ENCODE measurements around the gene INHBE. TPM values are rescaled to one million over a fixed set of nuclear protein-coding genes. Genes with fewer than 3 reads are reported as not detected.
"Not testable (repeated sequence)": the region's sequence is repeated elsewhere in the genome, so short reads cannot be mapped to it uniquely, and the experiment has no call there.

Gene INHBE, protein sequence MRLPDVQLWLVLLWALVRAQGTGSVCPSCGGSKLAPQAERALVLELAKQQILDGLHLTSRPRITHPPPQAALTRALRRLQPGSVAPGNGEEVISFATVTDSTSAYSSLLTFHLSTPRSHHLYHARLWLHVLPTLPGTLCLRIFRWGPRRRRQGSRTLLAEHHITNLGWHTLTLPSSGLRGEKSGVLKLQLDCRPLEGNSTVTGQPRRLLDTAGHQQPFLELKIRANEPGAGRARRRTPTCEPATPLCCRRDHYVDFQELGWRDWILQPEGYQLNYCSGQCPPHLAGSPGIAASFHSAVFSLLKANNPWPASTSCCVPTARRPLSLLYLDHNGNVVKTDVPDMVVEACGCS
- 1 to 10 TPM in 2 of 4 donors, not detected in 2; 1.5 to 2.2 TPM for total RNA-seq

DNA sequence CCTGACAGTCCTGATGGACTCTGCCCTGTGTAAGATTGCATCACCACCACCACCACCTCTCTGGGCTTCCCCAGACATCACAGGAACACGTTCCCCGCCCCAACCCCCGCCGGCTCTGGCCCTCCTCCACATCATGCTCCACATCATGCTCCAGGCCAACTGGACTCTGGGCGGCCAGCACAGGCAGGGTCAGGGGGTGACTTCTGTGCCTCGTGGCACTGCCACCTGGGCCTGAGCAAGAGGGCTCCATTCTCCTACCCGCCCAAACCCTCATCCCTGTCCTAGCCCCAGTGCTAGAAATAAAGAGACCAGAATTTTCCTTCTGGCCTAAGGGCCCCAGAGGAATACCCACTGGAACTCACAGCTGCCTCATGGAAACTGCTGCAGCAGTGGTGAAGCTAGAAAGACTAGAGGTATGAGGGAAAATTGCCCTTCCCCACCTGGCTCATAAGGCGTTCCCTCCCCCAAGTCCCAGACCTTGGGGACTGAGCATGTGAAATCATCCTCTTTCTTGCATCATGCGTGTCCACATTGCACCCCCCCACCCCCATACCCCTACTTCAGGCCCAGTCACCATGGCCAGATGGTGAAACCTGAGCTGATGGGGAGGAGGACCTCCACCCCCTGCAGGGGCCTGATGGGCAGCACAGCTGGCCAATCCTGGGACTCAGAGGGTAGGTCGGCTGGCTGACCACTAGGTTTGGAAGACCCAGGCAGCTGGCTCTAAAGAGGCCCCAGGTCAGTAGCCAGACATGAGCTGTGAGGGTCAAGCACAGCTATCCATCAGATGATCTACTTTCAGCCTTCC lies at the start of gene INHBE:
Gene INHBE, plus strand, starts transcription at position 742 of the 808 bp plus-strand sequence. CDS start 230 bp downstream, outside the sequence.
- in situ Hi-C loops (cut with MboI; ENCODE audit: low sequenced_read_pairs in 4 of 4), result loop anchor here in 2 of 4 donors (5.0 to 10.0 kb wide), 3 partner anchors 140 to 190 kb away; no protein-coding TSS in a partner anchor

DNA sequence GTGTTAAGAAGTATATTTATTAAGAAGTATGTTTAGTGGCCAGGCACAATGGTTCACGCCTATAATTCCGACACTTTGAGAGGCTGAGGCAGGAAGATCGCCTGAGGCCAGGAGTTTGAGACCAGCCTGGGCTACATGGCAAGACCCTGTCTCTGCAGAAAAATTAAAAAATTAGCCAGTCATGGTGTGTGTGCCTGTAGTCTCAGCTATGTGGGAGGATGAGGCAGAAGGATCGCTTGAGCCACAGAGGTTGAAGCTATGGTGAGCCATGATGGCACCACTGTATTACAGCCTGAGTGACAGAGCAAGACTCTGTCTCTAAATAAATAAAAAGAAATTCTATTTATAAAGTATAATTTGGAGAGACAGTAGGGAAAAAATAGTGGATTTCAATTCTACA lies 44.6 kb upstream of the INHBE start:
- TF ChIP-seq POLR2A (IDR thresholded peaks at IDR 0.05), result no peak
- TF ChIP-seq, protein P1, sequence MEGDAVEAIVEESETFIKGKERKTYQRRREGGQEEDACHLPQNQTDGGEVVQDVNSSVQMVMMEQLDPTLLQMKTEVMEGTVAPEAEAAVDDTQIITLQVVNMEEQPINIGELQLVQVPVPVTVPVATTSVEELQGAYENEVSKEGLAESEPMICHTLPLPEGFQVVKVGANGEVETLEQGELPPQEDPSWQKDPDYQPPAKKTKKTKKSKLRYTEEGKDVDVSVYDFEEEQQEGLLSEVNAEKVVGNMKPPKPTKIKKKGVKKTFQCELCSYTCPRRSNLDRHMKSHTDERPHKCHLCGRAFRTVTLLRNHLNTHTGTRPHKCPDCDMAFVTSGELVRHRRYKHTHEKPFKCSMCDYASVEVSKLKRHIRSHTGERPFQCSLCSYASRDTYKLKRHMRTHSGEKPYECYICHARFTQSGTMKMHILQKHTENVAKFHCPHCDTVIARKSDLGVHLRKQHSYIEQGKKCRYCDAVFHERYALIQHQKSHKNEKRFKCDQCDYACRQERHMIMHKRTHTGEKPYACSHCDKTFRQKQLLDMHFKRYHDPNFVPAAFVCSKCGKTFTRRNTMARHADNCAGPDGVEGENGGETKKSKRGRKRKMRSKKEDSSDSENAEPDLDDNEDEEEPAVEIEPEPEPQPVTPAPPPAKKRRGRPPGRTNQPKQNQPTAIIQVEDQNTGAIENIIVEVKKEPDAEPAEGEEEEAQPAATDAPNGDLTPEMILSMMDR (IDR thresholded peaks at IDR 0.05 in 4 of 5, conservative IDR thresholded peaks at IDR 0.05 in 1 of 5), result no peak

More for the DNA sequence above, at the start of gene INHBE:
- peak; percentile 6 to 8 for ATAC-seq
- H3K4me1 ChIP-seq, result peaks cover 40 to 58% of the 10 kb centered on the region in 2 donors
- intact Hi-C loops (cut with DNase I; ENCODE audit: low total_unique reads), result loop anchor here (5.0 to 10.0 kb wide), 4 partner anchors 37 to 240 kb away; partner anchors contain the start of gene OS9
- H3K27ac ChIP-seq, result peak within 1 kb of the TSS; percentile 81 to 92 (median 82)
- TF ChIP-seq, protein P1 (IDR thresholded peaks at IDR 0.05 in 4 of 5, conservative IDR thresholded peaks at IDR 0.05 in 1 of 5), result no peak
- TF ChIP-seq POLR2A (IDR thresholded peaks at IDR 0.05), result no peak
- no peaks in the 10 kb centered on the region for H3K9me3 ChIP-seq
- H3K27me3 ChIP-seq, result peaks cover 0 to 1% (median 0%) of the 10 kb centered on the region in 3 donors
- peak in 1 of 2 donors; percentile 81 for DNase-seq
- no peaks in the 10 kb centered on the region for H3K36me3 ChIP-seq
- H3K4me3 ChIP-seq, result peak within 1 kb of the TSS in 2 of 4 donors; percentile 5 to 14

DNA sequence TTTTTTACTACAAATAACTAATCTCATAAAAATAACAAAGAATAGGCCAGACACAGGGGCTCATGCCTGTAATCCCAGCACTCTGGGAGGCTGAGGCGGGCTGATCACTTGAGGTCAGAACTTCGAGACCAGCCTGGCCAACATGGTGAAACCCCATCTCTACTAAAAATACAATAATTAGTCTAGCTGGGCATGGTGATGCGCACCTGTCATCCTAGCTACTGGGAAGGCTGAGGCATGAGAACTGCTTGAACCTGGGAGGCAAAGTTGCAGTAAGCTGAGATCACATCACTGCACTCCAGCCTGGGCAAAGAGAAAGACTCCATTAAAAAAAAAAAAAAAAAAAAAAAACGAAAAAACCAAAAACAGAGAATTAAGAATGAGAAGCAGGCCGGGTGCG lies 40.9 kb upstream of the INHBE start:
- H3K9me3 ChIP-seq; H3K27me3 ChIP-seq; intact Hi-C loops (cut with DNase I; ENCODE audit: low total_unique reads); H3K4me3 ChIP-seq; H3K36me3 ChIP-seq; in situ Hi-C loops (cut with MboI; ENCODE audit: low sequenced_read_pairs in 4 of 4); ATAC-seq; H3K27ac ChIP-seq; DNase-seq: not testable (repeated sequence)
- peaks cover 10% of the 10 kb centered on the region in 2 donors for H3K4me1 ChIP-seq

More for the DNA sequence above, 44.6 kb upstream of the INHBE start:
- H3K4me1 ChIP-seq, result peaks cover 0 to 6% of the 10 kb centered on the region in 2 donors
- no peaks in the 10 kb centered on the region for H3K9me3 ChIP-seq
- no peak overlapping the region for H3K4me3 ChIP-seq
- H3K27me3 ChIP-seq, result no peaks in the 10 kb centered on the region
- no peaks in the 10 kb centered on the region for H3K36me3 ChIP-seq
- H3K27ac ChIP-seq, result no peak overlapping the region
- DNase-seq (no peak), ATAC-seq (no peak)
- intact Hi-C loops (cut with DNase I; ENCODE audit: low total_unique reads) (no loop called here), in situ Hi-C loops (cut with MboI; ENCODE audit: low sequenced_read_pairs in 4 of 4) (no loop called here)

DNA sequence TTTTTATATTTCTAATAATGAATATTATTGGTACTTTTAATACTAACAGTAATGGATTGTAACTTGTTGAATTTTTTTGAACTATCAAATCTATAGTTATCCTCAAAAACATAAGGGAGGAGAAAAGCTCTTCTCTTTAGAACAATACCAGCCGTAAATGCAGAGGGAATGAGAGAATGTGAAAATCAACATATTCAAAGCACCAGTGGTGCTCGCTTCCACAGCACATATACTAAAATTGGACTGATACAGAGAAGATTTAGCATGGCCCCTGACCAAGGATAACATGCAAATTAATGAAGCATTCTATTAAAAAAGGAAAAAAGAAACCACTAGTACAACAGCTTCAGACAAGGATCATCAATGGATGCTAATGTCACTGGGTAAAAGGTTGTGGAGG lies 40.0 kb upstream of the INHBE start:
- Histone ChIP-seq H3K4me3 (no peak overlapping the region), H3K27me3 (no peaks in the 10 kb centered on the region), H3K36me3 (no peaks in the 10 kb centered on the region), H3K4me1 (peaks cover 10% of the 10 kb centered on the region in 2 donors), H3K9me3 (no peaks in the 10 kb centered on the region), H3K27ac (no peak overlapping the region)
- TF ChIP-seq, protein P1 (IDR thresholded peaks at IDR 0.05 in 4 of 5, conservative IDR thresholded peaks at IDR 0.05 in 1 of 5), result no peak
- no peak for TF ChIP-seq POLR2A (IDR thresholded peaks at IDR 0.05)
- in situ Hi-C loops (cut with MboI; ENCODE audit: low sequenced_read_pairs in 4 of 4) (no loop called here), intact Hi-C loops (cut with DNase I; ENCODE audit: low total_unique reads) (loop anchor here (5.0 kb wide), 1 partner anchor 37 kb away; no protein-coding TSS in a partner anchor)
- ATAC-seq (no peak), DNase-seq (no peak)

Data from gastrocnemius medialis (tissue), 4 donors.